Activated naive CD4-positive, alpha-beta T cell treated with anti-CD3 and anti-CD28 coated beads for 36 hours (primary cell): Measurements from ENCODE around the gene SCYGR4. TPM values are rescaled to one million over a fixed set of nuclear protein-coding genes. Genes with fewer than 3 reads are reported as not detected.

Experiments
- CTCF ChIA-PET: fragments of 350-600 bp; sonication (Branson Sonifier 250); formaldehyde crosslinking; loops from one replicate; lab custom pipeline; 2021; ENCODE audit warnings: antibody characterized with exemption; lab: Charles Lee
- DNase-seq: peaks from one replicate; pipeline ENCODE4 v3.0.0-alpha.2; 2020
- H3K27ac Mint-ChIP-seq: one replicate; pipeline ENCODE4 v1.8.0; 2021; ENCODE audit warnings: mild to moderate bottlenecking, mixed read lengths
- H3K27me3 Mint-ChIP-seq: one replicate; pipeline ENCODE4 v1.8.0; 2021; ENCODE audit warnings: low read depth, mixed read lengths
- H3K36me3 Mint-ChIP-seq: one replicate; pipeline ENCODE4 v1.8.0; 2021; ENCODE audit warnings: low read depth, mixed read lengths
- H3K4me1 Mint-ChIP-seq: one replicate; pipeline ENCODE4 v1.8.0; 2021; ENCODE audit warnings: low read depth, mixed read lengths
- H3K4me3 Mint-ChIP-seq: one replicate; pipeline ENCODE4 v1.8.0; 2021; ENCODE audit warnings: mild to moderate bottlenecking, moderate library complexity, mixed read lengths
- H3K9me3 Mint-ChIP-seq: one replicate; pipeline ENCODE4 v1.8.0; 2021; ENCODE audit warnings: mixed read lengths
- intact Hi-C: fragments of 100-400 bp; cut with micrococcal nuclease; formaldehyde crosslinking; loops from one replicate; pipeline ENCODE4 v1.15.1; 2023
- total RNA-seq, 2 experiments: library from RNA; stranded (reverse); gene quantifications; one replicate each; pipeline ENCODE4 v1.2.3, GENCODE V29; 2021

The SCYGR4 gene, protein sequence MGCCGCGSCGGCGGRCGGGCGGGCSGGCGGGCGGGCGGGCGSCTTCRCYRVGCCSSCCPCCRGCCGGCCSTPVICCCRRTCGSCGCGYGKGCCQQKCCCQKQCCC
- not detected for total RNA-seq

DNA sequence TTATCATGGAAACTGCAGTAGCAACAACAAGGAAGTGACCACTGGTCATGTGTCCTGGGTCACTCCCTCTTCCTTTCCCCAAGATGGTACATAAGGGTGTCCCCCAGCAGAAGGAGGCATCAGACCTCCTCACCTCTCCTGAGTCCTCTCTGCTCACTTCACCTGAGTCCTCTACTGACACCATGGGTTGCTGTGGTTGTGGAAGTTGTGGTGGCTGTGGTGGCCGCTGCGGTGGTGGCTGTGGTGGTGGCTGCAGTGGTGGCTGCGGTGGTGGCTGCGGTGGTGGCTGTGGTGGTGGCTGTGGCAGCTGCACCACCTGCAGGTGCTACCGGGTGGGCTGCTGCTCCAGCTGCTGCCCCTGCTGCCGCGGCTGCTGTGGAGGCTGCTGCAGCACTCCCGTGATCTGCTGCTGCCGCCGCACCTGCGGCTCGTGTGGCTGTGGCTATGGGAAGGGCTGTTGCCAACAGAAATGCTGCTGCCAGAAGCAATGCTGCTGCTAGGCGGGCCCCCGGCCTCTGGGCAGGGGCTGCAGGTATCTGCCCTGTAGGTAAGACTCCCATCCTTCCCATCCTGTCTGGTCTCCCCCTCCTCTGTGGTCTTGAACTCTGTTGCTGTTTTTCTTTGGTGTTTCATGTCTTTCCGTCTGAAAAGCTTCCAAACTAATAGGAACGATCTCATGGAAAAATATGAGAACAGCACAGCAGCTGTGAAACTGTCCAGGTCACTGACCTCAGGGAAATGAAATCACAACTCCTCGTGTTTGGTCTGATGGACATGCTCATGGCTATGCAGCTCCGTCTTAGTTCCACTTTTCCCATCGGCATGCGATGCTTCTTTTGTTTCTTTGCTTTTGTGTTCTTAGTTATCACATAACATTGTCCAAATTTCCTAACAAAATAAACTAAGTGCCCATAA lies at the start of gene SCYGR4:
SCYGR4 (plus strand) TSS at position 183 of the 915 bp plus-strand sequence; CDS start at position 183, 0 bp downstream.
- H3K27me3 Mint-ChIP-seq, result peaks cover 11% of the 10 kb centered on the region
- no peaks in the 10 kb centered on the region for H3K36me3 Mint-ChIP-seq
- intact Hi-C loops, result no loop called here
- H3K9me3 Mint-ChIP-seq, result no peaks in the 10 kb centered on the region
- CTCF ChIA-PET, result no interaction called here
- no peak within 1 kb of the TSS for H3K4me3 Mint-ChIP-seq
- no peak for DNase-seq
- no peaks in the 10 kb centered on the region for H3K4me1 Mint-ChIP-seq
- no peak within 1 kb of the TSS for H3K27ac Mint-ChIP-seq

DNA sequence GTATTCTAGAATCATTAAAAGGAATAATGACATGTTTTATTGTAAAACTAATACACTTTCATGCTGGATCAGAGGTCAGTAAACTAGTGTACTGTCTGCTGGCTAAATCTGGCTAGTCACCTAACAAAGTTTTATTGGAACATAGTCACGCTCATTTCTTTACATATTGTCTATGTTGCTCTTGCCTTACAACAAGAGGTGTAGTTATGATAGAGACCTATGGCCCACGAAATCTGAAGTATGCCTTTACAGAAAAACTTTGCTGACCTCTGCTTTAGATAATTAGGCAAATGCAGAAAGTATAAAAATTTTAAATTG lies 48.5 kb upstream of the SCYGR4 start:
- no peaks in the 10 kb centered on the region for H3K27me3 Mint-ChIP-seq
- H3K36me3 Mint-ChIP-seq, result peaks cover 3% of the 10 kb centered on the region
- CTCF ChIA-PET, result interaction anchor here (2.9 kb wide), 1 partner anchor 9 kb away, joined by 9 read pairs; no protein-coding TSS in a partner anchor
- no peaks in the 10 kb centered on the region for H3K9me3 Mint-ChIP-seq
- no peak overlapping the region for H3K4me3 Mint-ChIP-seq
- H3K4me1 Mint-ChIP-seq, result peaks cover 4% of the 10 kb centered on the region
- no peak overlapping the region for H3K27ac Mint-ChIP-seq
- intact Hi-C loops, result loop anchor here (10.0 kb wide), 1 partner anchor 914 kb away; no protein-coding TSS in a partner anchor
- no peak for DNase-seq

DNA sequence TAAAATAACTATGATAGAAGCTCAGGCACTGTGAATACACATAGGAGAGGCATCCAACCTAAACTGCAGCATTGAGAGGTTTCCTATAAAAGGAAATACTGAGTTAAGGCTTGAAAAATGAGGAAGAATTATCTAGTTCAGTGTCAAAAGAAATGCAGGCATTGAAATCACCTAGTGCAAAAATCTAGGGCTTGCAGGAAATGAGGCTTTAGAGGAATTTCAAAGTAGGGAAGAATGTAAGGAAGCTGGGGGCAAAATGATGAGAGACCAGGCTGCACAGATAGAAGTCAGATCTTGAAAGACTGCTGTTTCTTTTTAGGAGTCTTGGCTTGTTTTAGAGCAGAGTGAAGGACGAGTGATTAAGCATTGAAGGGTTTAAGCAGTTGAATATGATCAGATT lies 46.7 kb upstream of the SCYGR4 start:
- Mint-ChIP-seq H3K4me3 (no peak overlapping the region), H3K27ac (no peak overlapping the region), H3K9me3 (no peaks in the 10 kb centered on the region), H3K27me3 (no peaks in the 10 kb centered on the region), H3K36me3 (no peaks in the 10 kb centered on the region), H3K4me1 (peaks cover 4% of the 10 kb centered on the region)
- DNase-seq, result no peak
- intact Hi-C loops, result no loop called here
- CTCF ChIA-PET, result interaction anchor here (0.8 kb wide), 1 partner anchor 164 kb away, joined by 3 read pairs; no protein-coding TSS in a partner anchor

DNA sequence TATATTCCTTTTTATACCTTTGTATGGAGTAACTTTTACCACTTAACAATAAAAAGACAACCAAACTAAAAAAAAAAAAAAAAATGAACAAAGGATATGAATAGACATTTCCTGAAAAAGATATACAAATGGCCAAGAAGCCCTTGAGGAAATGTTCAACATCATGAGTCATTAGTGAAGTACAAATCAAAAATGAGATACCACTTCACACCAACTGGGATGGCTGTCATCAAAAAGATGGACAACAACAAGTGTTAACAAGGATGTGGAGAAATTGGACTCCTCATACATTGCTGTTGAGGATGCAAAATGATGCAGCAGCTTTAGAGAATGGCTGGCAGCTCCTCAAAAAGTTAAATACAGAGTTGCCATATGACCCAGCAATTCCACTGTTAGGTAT lies 41.2 kb upstream of the SCYGR4 start:
- H3K4me3 Mint-ChIP-seq, result no peak overlapping the region
- intact Hi-C loops, result no loop called here
- CTCF ChIA-PET, result no interaction called here
- no peaks in the 10 kb centered on the region for H3K4me1 Mint-ChIP-seq
- no peak for DNase-seq
- H3K27me3 Mint-ChIP-seq, result peaks cover 15% of the 10 kb centered on the region
- no peak overlapping the region for H3K27ac Mint-ChIP-seq
- no peaks in the 10 kb centered on the region for H3K9me3 Mint-ChIP-seq
- H3K36me3 Mint-ChIP-seq, result no peaks in the 10 kb centered on the region

DNA sequence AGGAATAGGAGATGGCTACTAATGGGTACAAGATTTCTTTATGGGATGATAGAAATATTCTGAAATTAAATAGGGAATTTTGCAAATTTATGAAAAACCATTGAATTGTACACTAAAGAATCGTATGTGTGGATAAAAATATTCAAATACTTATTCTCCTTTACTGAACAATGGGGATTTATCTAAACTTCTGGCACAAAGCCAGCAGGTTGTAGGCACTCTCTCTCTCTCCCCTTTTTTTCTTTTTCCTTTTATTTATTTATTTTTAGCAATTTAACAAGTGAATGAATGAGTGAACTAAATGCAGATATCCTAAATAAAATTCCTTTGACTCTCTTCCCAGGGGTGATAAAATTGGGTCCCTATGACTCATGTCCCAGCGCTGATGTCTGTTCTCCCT lies 40.5 kb upstream of the SCYGR4 start:
- Mint-ChIP-seq H3K27ac (no peak overlapping the region), H3K4me3 (no peak overlapping the region), H3K9me3 (no peaks in the 10 kb centered on the region), H3K36me3 (no peaks in the 10 kb centered on the region), H3K4me1 (no peaks in the 10 kb centered on the region), H3K27me3 (peaks cover 18% of the 10 kb centered on the region)
- CTCF ChIA-PET, result no interaction called here
- intact Hi-C loops, result no loop called here
- no peak for DNase-seq

DNA sequence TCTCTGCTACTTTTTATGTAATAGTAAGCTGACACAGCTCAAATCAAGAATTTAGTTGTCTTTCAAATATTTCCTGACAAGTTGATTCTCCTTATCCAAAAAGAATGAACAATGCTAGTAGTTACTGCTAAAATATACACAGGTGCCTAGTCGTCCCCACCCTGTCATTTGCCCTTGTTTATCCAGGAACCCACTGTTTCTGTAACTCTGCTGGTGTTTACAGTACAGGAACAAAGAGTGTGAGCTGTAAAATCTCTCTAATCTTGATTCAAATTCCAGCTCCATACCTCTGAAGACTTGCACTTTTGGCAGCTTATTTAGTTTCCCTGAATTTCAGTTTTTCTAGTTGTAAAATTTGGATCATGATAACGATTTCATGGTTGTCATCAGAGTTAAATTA lies 39.7 kb upstream of the SCYGR4 start:
- no peak for DNase-seq
- Mint-ChIP-seq H3K27ac (no peak overlapping the region), H3K27me3 (peaks cover 19% of the 10 kb centered on the region), H3K36me3 (peaks cover under 1% of the 10 kb centered on the region), H3K4me3 (no peak overlapping the region), H3K9me3 (peaks cover 3% of the 10 kb centered on the region), H3K4me1 (no peaks in the 10 kb centered on the region)
- CTCF ChIA-PET, result interaction anchor here (0.9 to 2.2 kb wide), 3 partner anchors 10 to 639 kb away, joined by 3 to 9 read pairs (median 3); no protein-coding TSS in a partner anchor
- intact Hi-C loops, result no loop called here

DNA sequence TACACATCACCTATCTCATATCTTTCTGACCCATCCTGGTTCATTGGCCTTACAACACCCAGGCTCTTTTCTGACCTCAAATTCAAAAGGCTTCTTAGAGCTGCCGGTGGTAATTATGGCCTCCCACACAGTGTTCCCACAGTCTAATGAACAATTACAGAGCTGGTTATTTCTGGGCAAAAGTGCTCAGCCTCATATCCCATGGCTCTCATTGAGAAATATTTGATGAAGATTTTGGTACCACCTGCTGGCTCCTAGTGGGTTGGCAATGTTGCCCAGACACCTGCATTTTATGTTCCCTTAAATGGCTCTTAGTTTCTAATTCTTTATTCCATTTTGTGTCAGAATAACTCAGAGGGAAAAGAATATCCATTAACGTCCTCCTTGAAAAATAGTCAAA lies 38.7 kb upstream of the SCYGR4 start:
- H3K9me3 Mint-ChIP-seq, result peaks cover 7% of the 10 kb centered on the region
- CTCF ChIA-PET, result interaction anchor here (0.9 to 2.2 kb wide), 5 partner anchors 11 to 640 kb away, joined by 3 to 9 read pairs (median 3); no protein-coding TSS in a partner anchor
- H3K4me3 Mint-ChIP-seq, result no peak overlapping the region
- no peaks in the 10 kb centered on the region for H3K4me1 Mint-ChIP-seq
- intact Hi-C loops, result loop anchor here (1.0 kb wide), 1 partner anchor 172 kb away; no protein-coding TSS in a partner anchor
- peaks cover 25% of the 10 kb centered on the region for H3K27me3 Mint-ChIP-seq
- peak; percentile 22 for DNase-seq
- peaks cover 3% of the 10 kb centered on the region for H3K36me3 Mint-ChIP-seq
- no peak overlapping the region for H3K27ac Mint-ChIP-seq

DNA sequence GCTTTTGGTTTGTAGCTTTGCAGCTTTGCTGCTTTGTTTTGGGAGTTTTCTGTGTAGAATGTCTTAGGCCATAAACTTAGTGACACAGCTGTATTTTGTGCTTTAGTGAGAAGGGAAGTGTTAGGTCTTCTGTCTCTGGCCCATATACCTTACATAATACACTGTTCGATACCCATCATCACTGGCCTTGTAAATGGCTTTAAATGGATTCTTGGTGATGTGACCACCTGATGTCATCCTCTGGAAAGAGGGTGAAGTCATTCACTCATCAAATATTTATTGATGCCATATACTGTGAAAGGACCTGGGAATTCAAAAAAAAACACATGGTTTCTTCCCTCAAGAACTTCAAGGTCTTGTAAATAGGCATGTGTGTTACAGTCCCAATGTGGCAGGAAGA lies 37.5 kb upstream of the SCYGR4 start:
- H3K4me1 Mint-ChIP-seq, result no peaks in the 10 kb centered on the region
- H3K27ac Mint-ChIP-seq, result no peak overlapping the region
- CTCF ChIA-PET, result interaction anchor here (1.4 kb wide), 1 partner anchor 174 kb away, joined by 3 read pairs; no protein-coding TSS in a partner anchor
- H3K4me3 Mint-ChIP-seq, result no peak overlapping the region
- H3K36me3 Mint-ChIP-seq, result peaks cover 3% of the 10 kb centered on the region
- H3K27me3 Mint-ChIP-seq, result peaks cover 29% of the 10 kb centered on the region
- peaks cover 9% of the 10 kb centered on the region for H3K9me3 Mint-ChIP-seq
- no peak for DNase-seq
- intact Hi-C loops, result no loop called here

DNA sequence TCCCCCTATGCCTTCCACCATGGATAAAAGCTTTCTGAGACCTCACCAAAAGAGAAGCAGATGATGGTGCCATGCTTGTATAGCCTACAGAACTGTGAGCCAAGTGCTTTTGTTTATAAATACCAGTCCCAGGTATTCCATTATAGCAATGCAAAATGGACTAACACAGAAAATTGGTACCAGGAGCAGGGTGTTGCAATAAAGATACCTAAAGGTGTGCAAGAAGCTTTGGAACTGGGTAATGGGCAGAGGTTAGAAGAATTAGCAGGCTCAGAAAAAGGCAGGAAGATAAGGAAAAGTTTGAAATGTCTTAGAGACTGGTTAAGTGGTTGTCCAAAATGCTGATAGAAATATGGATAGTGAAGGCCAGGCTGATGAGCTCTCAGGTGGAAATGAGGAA lies 34.9 kb upstream of the SCYGR4 start:
- no peak overlapping the region for H3K4me3 Mint-ChIP-seq
- CTCF ChIA-PET, result interaction anchor here (1.0 kb wide), 1 partner anchor 175 kb away, joined by 3 read pairs; no protein-coding TSS in a partner anchor
- no peaks in the 10 kb centered on the region for H3K4me1 Mint-ChIP-seq
- H3K27ac Mint-ChIP-seq, result no peak overlapping the region
- H3K27me3 Mint-ChIP-seq, result peaks cover 26% of the 10 kb centered on the region
- DNase-seq, result no peak
- H3K36me3 Mint-ChIP-seq, result peaks cover 3% of the 10 kb centered on the region
- intact Hi-C loops, result no loop called here
- H3K9me3 Mint-ChIP-seq, result peaks cover 9% of the 10 kb centered on the region

DNA sequence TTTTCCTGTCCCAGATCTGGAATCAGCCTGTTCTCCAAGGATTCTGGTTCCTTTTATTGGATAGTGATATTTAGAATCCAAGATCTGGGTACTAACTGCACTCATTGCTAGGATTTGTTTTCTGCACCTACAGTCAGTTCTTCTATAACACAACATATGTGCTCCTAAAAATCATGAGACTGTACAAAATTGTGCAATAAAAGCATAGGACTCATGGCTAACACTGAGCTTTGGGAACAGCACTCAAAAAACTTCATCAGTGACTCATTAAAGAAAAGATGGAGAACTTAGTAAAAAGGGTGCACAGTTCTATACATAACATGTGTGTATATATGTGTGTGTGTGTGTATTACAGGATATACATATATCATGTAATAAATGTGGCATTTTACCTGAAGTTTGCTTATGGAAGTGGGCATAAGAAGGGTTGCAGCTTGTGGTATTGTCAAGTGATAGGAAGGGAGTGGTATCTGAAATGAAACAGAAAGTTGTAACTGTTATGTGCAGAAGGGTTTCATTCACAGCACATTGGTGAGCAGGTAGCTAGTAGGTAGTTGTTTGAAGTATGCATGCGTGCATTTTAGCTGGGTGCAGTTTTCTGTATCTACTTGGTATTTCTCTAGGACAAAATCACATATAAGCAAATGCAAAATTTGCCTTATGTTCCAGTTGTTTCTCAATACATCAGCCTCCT lies 24.5 kb upstream of the SCYGR4 start:
- CTCF ChIA-PET, result no interaction called here
- peaks cover 2% of the 10 kb centered on the region for H3K4me1 Mint-ChIP-seq
- H3K27ac Mint-ChIP-seq, result no peak overlapping the region
- DNase-seq, result no peak
- H3K4me3 Mint-ChIP-seq, result no peak overlapping the region
- H3K9me3 Mint-ChIP-seq, result peaks cover 3% of the 10 kb centered on the region
- intact Hi-C loops, result no loop called here
- H3K36me3 Mint-ChIP-seq, result no peaks in the 10 kb centered on the region
- peaks cover 33% of the 10 kb centered on the region for H3K27me3 Mint-ChIP-seq

DNA sequence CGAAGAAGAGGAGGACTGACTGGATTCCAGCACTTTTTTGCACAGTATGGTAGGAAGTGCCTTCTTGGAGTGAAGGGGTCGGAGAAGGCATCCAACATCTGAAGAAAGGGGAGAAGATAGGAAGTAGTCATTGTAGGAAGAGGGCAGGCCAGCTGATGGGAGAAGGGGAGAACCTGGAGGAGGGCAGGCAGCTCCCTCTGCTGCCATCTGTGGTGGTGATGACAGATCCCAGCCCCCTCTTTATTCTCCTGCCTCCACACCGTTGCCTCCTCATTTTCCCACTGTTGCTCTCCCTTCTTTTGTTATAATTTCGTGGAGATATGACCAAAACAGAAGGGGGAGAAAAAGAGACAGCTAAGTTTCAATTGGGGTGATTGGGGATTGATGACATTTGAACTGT lies 21.5 kb upstream of the SCYGR4 start:
- no peaks in the 10 kb centered on the region for H3K36me3 Mint-ChIP-seq
- H3K9me3 Mint-ChIP-seq, result no peaks in the 10 kb centered on the region
- intact Hi-C loops, result no loop called here
- peaks cover 23% of the 10 kb centered on the region for H3K27me3 Mint-ChIP-seq
- H3K4me3 Mint-ChIP-seq, result no peak overlapping the region
- no peak overlapping the region for H3K27ac Mint-ChIP-seq
- CTCF ChIA-PET, result no interaction called here
- H3K4me1 Mint-ChIP-seq, result peaks cover 2% of the 10 kb centered on the region
- DNase-seq, result no peak

DNA sequence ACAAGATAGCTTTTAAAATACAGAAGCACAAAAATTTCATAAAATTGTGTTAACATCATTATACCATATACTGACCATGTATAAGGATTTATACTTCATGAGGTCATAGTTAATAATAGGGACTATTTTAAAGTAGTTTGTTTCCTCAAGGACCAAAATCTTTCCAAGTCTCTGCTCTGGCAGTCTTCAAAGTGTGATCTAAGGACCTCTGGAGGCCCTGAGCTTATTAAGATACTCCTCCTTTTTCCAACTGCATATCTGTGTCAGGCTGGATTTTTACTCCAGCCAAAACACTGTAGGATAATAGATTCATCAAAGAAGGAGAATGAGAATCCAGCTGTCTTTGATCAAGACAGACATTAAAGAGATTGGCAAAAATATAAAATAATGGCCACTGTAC lies 20.3 kb upstream of the SCYGR4 start:
- peaks cover 2% of the 10 kb centered on the region for H3K4me1 Mint-ChIP-seq
- peaks cover 21% of the 10 kb centered on the region for H3K27me3 Mint-ChIP-seq
- no peak overlapping the region for H3K27ac Mint-ChIP-seq
- no peaks in the 10 kb centered on the region for H3K9me3 Mint-ChIP-seq
- CTCF ChIA-PET, result no interaction called here
- no peaks in the 10 kb centered on the region for H3K36me3 Mint-ChIP-seq
- no peak overlapping the region for H3K4me3 Mint-ChIP-seq
- intact Hi-C loops, result no loop called here
- DNase-seq, result no peak
